Activated CD4-positive, alpha-beta T cell treated with anti-CD3 and anti-CD28 coated beads for 36 hours (primary cell): ENCODE measurements around the gene ATXN1. TPM values are rescaled to one million over a fixed set of nuclear protein-coding genes. Genes with fewer than 3 reads are reported as not detected.

Source experiments
- ATAC-seq: fragments of 200-7000 bp; cut with Tn5 transposase; one replicate; pipeline ENCODE4 v1.10.0; 2021; ENCODE audit warnings: mild to moderate bottlenecking, moderate library complexity
- CTCF ChIA-PET: fragments of 350-600 bp; sonication (Branson Sonifier 250); formaldehyde crosslinking; loops from one replicate; lab custom pipeline; 2021; ENCODE audit warnings: antibody characterized with exemption; lab: Charles Lee
- POLR2A ChIA-PET: fragments of 350-600 bp; sonication (Branson Sonifier 250); formaldehyde crosslinking; loops from one replicate; lab custom pipeline; 2021; ENCODE audit warnings: antibody characterized with exemption, inconsistent platforms; lab: Charles Lee
- DNase-seq: peaks from one replicate; pipeline ENCODE4 v3.0.0-alpha.2; 2020
- H3K27ac Mint-ChIP-seq: one replicate; pipeline ENCODE4 v1.8.0; 2021; ENCODE audit warnings: mixed read lengths
- H3K27me3 Mint-ChIP-seq: one replicate; pipeline ENCODE4 v1.8.0; 2021; ENCODE audit warnings: mixed read lengths
- H3K36me3 Mint-ChIP-seq: one replicate; pipeline ENCODE4 v1.8.0; 2021; ENCODE audit warnings: low read depth, mixed read lengths
- H3K4me1 Mint-ChIP-seq: one replicate; pipeline ENCODE4 v1.8.0; 2021; ENCODE audit warnings: mixed read lengths
- H3K4me3 Mint-ChIP-seq: one replicate; pipeline ENCODE4 v1.8.0; 2021; ENCODE audit warnings: mild to moderate bottlenecking, moderate library complexity, mixed read lengths
- H3K9me3 Mint-ChIP-seq: one replicate; pipeline ENCODE4 v1.8.0; 2021; ENCODE audit warnings: low read depth, mixed read lengths
- intact Hi-C, 2 experiments: fragments of 100-400 bp; cut with DNase I in 1 of 2; cut with micrococcal nuclease in 1 of 2; formaldehyde crosslinking; loops; one replicate each; pipeline versions ENCODE4 v1.14.2 to v1.15.1; 2022 to 2024; cut with DNase I, micrococcal nuclease
- total RNA-seq, 2 experiments: library from RNA; stranded (reverse); gene quantifications; one replicate each; pipeline ENCODE4 v1.2.3, GENCODE V29; 2021

ATXN1 gene
- total RNA-seq, 2 experiments from 2014 or later: 19.8 to 22.8 TPM

DNA sequence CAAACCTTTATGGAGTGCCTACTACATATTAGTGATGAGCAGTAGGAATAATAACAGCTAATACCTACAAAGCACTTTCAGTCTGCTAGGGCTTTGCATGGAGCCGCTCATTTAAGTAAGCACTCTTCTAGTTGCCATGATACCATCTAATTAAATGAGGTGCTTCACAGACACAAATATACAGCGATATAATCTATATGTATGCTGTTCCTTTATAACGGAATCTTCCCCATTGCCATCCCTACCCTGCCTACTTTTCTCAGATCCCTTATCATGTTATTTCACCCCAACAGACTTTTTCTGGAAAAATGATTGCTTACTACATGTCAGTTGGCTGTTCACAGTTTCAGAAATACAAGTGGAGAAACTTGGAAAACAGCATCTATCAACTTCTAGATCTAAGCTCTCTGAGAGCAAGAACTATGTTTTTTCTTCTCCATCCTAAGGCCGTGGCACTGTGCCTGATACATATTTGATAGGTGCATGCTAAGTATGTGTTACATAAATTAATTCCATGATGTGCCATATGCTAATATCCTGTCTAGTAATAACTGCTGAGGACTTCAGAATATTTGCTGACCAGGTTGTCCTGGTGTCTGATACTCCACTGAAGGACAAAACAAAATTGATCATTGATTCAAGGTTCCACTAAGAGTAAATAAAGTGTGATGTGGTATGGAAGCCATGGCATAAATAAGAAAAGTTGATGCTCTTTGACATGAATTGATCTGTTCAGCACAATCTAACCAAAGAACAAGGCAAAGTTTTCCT is 398.3 kb downstream of the ATXN1 start:
- no peak overlapping the region for H3K27ac Mint-ChIP-seq
- H3K27me3 Mint-ChIP-seq: no peaks in the 10 kb centered on the region
- H3K4me3 Mint-ChIP-seq: no peak overlapping the region
- DNase-seq: no peak
- no peak for ATAC-seq
- H3K4me1 Mint-ChIP-seq: no peaks in the 10 kb centered on the region
- intact Hi-C loops: no loop called here
- peaks cover 2% of the 10 kb centered on the region for H3K36me3 Mint-ChIP-seq
- CTCF ChIA-PET: no interaction called here
- no peaks in the 10 kb centered on the region for H3K9me3 Mint-ChIP-seq
- POLR2A ChIA-PET: interaction anchor here (0.6 kb wide), 1 partner anchor 40 kb away, joined by 3 read pairs; no protein-coding TSS in a partner anchor

DNA sequence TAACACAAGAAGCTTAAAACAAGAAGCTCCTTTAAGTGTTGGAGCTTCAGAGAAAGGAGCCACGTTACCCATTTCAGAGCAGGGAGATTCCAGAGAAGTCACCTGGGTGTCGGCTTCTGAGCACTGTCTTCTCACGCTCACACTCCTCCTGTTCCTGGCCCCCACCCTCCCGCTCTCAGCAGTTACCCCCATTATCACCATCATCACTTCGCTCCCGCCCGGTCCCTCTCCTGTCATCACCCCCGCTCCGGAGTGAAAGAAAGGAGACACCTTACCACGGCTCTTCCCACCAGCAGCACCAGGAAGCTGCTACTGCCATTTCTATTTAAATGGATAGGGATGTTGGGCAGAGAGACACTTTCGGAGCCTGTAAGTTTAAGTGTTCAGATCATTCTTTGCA is 399.0 kb downstream of the ATXN1 start:
- no peaks in the 10 kb centered on the region for H3K27me3 Mint-ChIP-seq
- peaks cover 2% of the 10 kb centered on the region for H3K36me3 Mint-ChIP-seq
- CTCF ChIA-PET: interaction anchor here (0.6 to 0.8 kb wide), 3 partner anchors 14 to 35 kb away, joined by 3 read pairs; no protein-coding TSS in a partner anchor
- POLR2A ChIA-PET: no interaction called here
- no peak for DNase-seq
- intact Hi-C loops: no loop called here
- no peak overlapping the region for H3K27ac Mint-ChIP-seq
- H3K9me3 Mint-ChIP-seq: no peaks in the 10 kb centered on the region
- H3K4me1 Mint-ChIP-seq: no peaks in the 10 kb centered on the region
- ATAC-seq: no peak
- H3K4me3 Mint-ChIP-seq: no peak overlapping the region

DNA sequence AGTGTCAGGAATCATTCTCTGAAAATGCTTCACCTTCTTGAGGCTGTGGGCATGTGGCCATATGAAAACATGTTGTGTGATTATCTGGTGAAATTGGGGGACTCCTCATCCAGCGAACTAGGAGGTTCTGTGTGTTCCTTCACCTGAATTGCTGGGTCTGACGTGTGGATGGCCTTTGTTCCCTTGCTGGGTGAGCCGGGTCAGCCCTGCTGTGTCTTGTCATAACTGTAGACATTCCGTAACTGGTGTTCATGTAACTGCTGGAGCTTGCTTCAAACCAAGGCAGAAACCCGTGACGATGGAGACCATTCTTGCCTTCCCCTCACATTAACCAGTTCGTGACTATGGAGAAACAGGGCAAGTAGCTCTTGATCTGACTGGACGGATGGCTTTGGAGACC is 399.4 kb downstream of the ATXN1 start:
- Mint-ChIP-seq H3K4me1 (no peaks in the 10 kb centered on the region), H3K27me3 (no peaks in the 10 kb centered on the region), H3K27ac (no peak overlapping the region), H3K36me3 (peaks cover 2% of the 10 kb centered on the region), H3K4me3 (no peak overlapping the region), H3K9me3 (no peaks in the 10 kb centered on the region)
- CTCF ChIA-PET: interaction anchor here (0.6 to 0.8 kb wide), 3 partner anchors 14 to 35 kb away, joined by 3 read pairs; no protein-coding TSS in a partner anchor
- POLR2A ChIA-PET: no interaction called here
- intact Hi-C loops: no loop called here
- ATAC-seq (no peak), DNase-seq (no peak)

DNA sequence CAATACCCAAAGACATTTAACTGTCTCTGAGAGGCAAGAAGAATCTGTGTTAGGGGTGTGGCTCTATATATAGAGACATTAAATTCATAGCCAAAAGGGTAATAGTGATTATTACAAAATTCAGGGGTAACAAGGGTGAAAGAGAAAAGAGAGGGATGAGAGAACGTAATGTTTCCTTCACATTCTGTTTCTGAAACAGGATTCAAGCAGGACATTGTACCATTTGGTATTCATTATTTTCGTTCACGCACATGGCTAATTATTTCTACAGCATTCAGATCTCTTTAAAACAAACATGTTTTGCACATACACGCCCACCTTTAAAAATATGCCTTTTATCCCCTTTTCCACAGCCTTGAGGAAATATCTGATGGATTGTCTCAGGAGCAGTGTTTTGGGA is 400.1 kb downstream of the ATXN1 start:
- CTCF ChIA-PET: no interaction called here
- POLR2A ChIA-PET: no interaction called here
- no peaks in the 10 kb centered on the region for H3K9me3 Mint-ChIP-seq

DNA sequence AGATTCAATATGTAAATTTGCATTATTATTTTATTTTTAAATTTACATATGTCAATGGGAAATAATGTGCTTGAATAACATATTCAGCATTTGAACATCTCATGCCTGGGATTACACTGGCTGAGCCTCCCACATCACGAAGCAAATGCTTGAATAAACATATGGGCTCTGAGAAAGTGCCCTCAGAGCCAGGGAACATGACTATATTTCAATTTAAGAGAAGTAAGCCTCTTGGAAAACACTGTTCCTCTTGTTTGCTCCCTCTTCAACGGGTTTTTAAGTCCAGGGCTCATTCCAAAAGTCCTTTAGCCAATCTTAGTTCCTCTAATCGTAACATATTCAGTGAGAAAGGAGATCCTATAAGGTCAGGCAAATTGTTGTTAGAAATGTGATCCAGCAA is 400.9 kb downstream of the ATXN1 start:
- peaks cover 7% of the 10 kb centered on the region for H3K4me1 Mint-ChIP-seq
- peaks cover 2% of the 10 kb centered on the region for H3K36me3 Mint-ChIP-seq
- CTCF ChIA-PET: no interaction called here
- H3K27me3 Mint-ChIP-seq: no peaks in the 10 kb centered on the region
- intact Hi-C loops: no loop called here
- H3K27ac Mint-ChIP-seq: no peak overlapping the region
- no peak for ATAC-seq
- POLR2A ChIA-PET: no interaction called here
- no peak overlapping the region for H3K4me3 Mint-ChIP-seq
- no peaks in the 10 kb centered on the region for H3K9me3 Mint-ChIP-seq
- no peak for DNase-seq

More for the DNA sequence above, 400.1 kb downstream of the ATXN1 start:
- H3K27ac Mint-ChIP-seq: no peak overlapping the region
- DNase-seq (no peak), ATAC-seq (no peak)
- H3K36me3 Mint-ChIP-seq: peaks cover 2% of the 10 kb centered on the region
- intact Hi-C loops: no loop called here
- H3K4me3 Mint-ChIP-seq: no peak overlapping the region
- no peaks in the 10 kb centered on the region for H3K27me3 Mint-ChIP-seq
- peaks cover 3% of the 10 kb centered on the region for H3K4me1 Mint-ChIP-seq

DNA sequence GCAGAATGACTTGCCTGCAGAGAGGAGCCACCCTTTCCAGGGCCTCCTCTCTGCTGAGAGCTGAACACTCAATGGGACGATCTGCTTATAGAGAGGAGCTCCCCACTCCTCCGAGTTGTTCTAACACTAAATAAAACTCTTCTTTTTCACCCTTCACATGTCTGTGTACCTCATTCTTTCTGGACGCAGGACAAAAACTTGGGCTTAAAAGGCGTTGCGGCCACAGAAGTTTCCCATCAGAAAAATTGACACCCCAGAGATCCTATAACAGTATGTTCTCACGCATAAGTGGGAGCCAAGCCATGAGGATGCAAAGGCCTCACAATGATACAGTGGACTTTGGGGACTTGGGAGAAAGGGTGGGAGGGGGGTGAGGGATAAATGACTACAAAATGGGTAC is 401.7 kb downstream of the ATXN1 start:
- POLR2A ChIA-PET: no interaction called here
- Mint-ChIP-seq H3K36me3 (peaks cover 2% of the 10 kb centered on the region), H3K9me3 (no peaks in the 10 kb centered on the region), H3K4me3 (no peak overlapping the region), H3K4me1 (peaks cover 7% of the 10 kb centered on the region), H3K27me3 (no peaks in the 10 kb centered on the region), H3K27ac (no peak overlapping the region)
- ATAC-seq: no peak
- intact Hi-C loops: no loop called here
- CTCF ChIA-PET: interaction anchor here (1.0 kb wide), 1 partner anchor 412 kb away, joined by 3 read pairs; no protein-coding TSS in a partner anchor
- no peak for DNase-seq

DNA sequence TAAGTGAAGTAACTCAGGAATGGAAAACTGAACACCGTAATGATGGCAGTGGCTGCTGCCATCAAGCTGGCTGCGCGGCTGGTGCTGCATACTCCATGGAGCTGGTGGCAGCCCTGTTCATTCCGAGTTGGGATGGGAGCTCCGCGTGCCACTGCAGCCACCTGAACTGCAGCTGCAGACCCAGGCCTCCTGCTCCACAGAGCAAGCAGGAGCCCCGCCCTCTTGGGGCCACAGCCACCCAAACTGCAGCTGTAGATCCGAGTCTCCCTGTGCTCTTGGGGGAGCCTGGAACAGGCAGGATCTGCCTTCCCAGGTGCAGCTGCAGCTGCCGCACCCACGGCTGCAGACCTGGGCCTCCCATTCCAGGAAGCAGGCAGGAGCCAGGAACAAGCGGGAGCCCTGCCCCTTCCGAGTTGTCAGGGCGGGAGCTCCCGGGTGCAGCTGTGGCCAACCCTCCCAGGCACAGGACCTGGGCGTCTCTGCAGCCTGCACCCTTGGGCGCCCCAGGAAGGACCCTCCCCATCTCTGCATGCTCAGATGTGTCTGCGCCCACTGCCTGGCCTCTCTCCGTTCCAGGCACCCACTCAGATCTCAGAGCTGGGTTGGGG is 402.6 kb downstream of the ATXN1 start:
- Mint-ChIP-seq H3K27me3 (no peaks in the 10 kb centered on the region), H3K36me3 (peaks cover 2% of the 10 kb centered on the region), H3K9me3 (no peaks in the 10 kb centered on the region), H3K4me1 (peaks cover 7% of the 10 kb centered on the region), H3K27ac (no peak overlapping the region), H3K4me3 (no peak overlapping the region)
- no peak for ATAC-seq
- CTCF ChIA-PET: interaction anchor here (0.6 to 1.7 kb wide), 3 partner anchors 8 to 412 kb away, joined by 3 to 6 read pairs (median 4); no protein-coding TSS in a partner anchor
- DNase-seq: no peak
- POLR2A ChIA-PET: no interaction called here
- intact Hi-C loops: no loop called here

DNA sequence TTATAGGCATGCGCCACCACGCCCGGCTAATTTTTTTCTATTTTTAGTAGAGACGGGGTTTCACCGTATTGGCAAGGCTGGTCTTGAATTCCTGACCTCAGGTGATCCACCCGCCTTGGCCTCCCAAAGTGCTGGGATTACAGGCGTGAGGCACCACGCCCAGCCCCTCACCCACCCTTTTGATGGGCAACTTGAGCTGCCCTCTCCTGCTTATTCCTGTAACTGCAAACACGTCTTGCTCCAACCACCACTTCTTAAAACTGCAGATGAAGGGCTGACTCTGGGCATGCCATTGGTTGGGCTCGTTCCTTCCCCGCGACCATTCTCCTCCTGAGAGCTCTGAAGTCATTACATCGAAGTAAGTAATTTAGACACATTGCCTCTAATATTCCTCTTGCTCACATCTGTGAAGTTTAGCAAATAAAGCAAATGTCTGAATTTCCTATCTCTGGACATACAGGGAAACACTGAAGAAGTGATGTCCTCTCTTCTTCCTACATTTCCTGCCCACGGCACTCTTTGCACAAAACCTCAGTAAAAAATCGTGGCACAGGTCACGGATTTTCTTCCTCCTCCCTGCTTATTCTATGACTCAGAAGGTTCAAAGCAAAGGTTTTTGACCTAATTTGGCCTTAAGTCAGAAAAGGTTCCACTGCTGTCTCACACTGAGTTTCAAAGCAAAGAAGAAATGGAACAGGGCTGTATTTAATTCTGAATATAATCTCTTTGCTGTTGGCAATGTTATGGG is 405.4 kb downstream of the ATXN1 start:
- POLR2A ChIA-PET: no interaction called here
- intact Hi-C loops: no loop called here
- H3K4me1 Mint-ChIP-seq: peaks cover 7% of the 10 kb centered on the region
- ATAC-seq: peak; percentile 64
- DNase-seq: no peak
- CTCF ChIA-PET: interaction anchor here (1.2 to 1.4 kb wide), 2 partner anchors 19 to 24 kb away, joined by 5 read pairs; no protein-coding TSS in a partner anchor
- no peak overlapping the region for H3K4me3 Mint-ChIP-seq
- H3K27me3 Mint-ChIP-seq: no peaks in the 10 kb centered on the region
- no peaks in the 10 kb centered on the region for H3K9me3 Mint-ChIP-seq
- H3K36me3 Mint-ChIP-seq: no peaks in the 10 kb centered on the region
- H3K27ac Mint-ChIP-seq: peak overlapping the region; percentile 28

DNA sequence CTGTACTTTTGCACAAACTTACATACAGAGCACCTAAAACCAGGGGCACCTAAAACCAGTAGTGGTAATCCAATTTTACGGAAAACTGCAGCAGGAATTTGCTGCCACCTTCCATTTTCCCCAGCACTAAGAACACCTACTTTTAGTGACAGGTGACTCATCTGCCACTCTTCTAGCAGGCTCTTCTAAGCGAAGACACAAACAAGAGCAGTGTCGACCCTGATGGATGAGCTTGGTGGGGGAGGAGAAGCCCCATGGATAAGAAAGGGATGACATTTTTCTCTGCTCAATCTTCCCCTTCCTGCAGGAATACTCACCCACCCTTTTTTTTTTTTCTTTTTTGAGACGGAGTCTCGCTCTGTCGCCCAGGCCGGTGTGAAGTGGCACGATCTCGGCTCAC is 406.0 kb downstream of the ATXN1 start:
- ChIA-PET POLR2A (no interaction called here), CTCF (interaction anchor here (1.3 kb wide), 1 partner anchor 24 kb away, joined by 4 read pairs; no protein-coding TSS in a partner anchor)
- intact Hi-C loops: no loop called here
- Mint-ChIP-seq H3K27ac (no peak overlapping the region), H3K27me3 (no peaks in the 10 kb centered on the region), H3K9me3 (no peaks in the 10 kb centered on the region), H3K4me1 (peaks cover 7% of the 10 kb centered on the region), H3K4me3 (no peak overlapping the region), H3K36me3 (no peaks in the 10 kb centered on the region)
- DNase-seq (no peak), ATAC-seq (no peak)

DNA sequence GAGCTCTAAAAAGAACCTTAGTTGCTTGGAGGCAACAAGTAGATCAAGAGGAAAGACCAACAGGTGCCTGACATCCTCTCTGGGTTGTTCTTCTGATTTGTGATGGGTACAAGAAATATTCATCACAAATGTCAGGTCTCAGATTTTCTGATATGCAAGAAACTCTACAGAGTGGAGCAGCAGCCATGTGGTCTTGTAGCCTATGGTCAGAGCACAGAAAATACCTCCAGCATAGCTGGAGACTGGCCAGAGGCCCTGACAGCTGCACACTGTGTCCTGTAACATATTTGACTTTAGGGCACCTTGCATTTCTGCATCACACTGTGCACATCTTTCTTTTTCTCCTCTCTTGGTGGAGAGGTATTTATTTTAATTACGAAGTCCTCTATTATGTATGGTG is 406.6 kb downstream of the ATXN1 start:
- Mint-ChIP-seq H3K27me3 (no peaks in the 10 kb centered on the region), H3K27ac (no peak overlapping the region), H3K4me3 (no peak overlapping the region), H3K4me1 (peaks cover 7% of the 10 kb centered on the region), H3K36me3 (no peaks in the 10 kb centered on the region), H3K9me3 (no peaks in the 10 kb centered on the region)
- intact Hi-C loops: no loop called here
- CTCF ChIA-PET: interaction anchor here (1.3 kb wide), 1 partner anchor 23 kb away, joined by 4 read pairs; no protein-coding TSS in a partner anchor
- POLR2A ChIA-PET: no interaction called here
- no peak for DNase-seq
- no peak for ATAC-seq

DNA sequence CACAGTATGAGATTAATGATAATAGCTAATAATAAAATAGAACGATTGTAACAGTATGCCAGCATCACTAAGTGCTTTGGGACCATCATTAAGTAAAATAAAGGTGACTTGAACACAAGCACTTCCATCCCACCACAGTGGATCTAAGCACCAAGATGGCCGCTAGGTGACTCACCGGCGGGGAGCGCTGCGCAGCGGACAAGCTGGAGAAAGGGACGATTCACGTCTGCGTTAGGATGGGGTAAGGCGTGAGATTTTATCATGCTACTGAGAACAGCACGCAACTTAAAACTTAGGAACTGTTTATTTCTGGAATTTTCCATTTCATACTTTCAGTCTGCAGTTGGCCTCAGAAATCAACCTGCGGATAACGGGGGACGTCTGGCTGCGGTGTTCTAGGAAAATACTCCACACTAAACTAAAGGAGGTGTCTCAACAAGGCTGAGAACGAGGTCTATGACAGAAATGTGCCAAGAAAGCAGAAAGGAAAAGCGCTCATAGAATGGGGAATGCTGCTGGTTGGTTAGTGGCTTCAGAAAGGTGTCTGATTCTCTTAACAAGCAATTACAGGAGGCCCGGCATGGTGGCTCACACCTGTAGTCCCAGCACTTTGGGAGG is 408.3 kb downstream of the ATXN1 start:
- no peak overlapping the region for H3K27ac Mint-ChIP-seq
- ATAC-seq (no peak), DNase-seq (no peak)
- POLR2A ChIA-PET: no interaction called here
- CTCF ChIA-PET: interaction anchor here (1.0 kb wide), 1 partner anchor 35 kb away, joined by 3 read pairs; no protein-coding TSS in a partner anchor
- no peaks in the 10 kb centered on the region for H3K36me3 Mint-ChIP-seq
- no peaks in the 10 kb centered on the region for H3K27me3 Mint-ChIP-seq
- H3K4me1 Mint-ChIP-seq: peaks cover 7% of the 10 kb centered on the region
- intact Hi-C loops: no loop called here
- H3K9me3 Mint-ChIP-seq: no peaks in the 10 kb centered on the region
- no peak overlapping the region for H3K4me3 Mint-ChIP-seq
